ENCODE data around the gene ATP1A1. TPM values are rescaled to one million over a fixed set of nuclear protein-coding genes. Genes with fewer than 3 reads are reported as not detected.

Gene ATP1A1
- total RNA-seq, 4 donors from 2014 or later = 241 to 757 (median 415) TPM

GRCh38 chr1:116424438-116424837 is 51.4 kb downstream of the ATP1A1 start:
- TF ChIP-seq POLR2A (IDR thresholded peaks at IDR 0.05) (no peak), CTCF (IDR thresholded peaks at IDR 0.05) (no peak)
- 81 to 90% methylated on average over 5 of the region's 5 CpGs for WGBS, 2 donors
- no peak overlapping the region for H3K4me3 ChIP-seq (ENCODE audit: low read depth, poor library complexity, severe bottlenecking)
- DNase-seq (ENCODE audit: low spot score in 2 of 2) = peak in 1 of 2 donors; percentile 60
- intact Hi-C loops (cut with DNase I; ENCODE audit: low total_unique reads) = no loop called here

- TF ChIP-seq CTCF (IDR thresholded peaks at IDR 0.05) (no peak), POLR2A (IDR thresholded peaks at IDR 0.05) (no peak)
- WGBS, 2 donors = 68 to 82% methylated on average over 1 of the region's 1 CpG
- no peak overlapping the region for H3K4me3 ChIP-seq (ENCODE audit: low read depth, poor library complexity, severe bottlenecking)
- DNase-seq (ENCODE audit: low spot score in 2 of 2) = peak in 1 of 2 donors; percentile 29
- intact Hi-C loops (cut with DNase I; ENCODE audit: low total_unique reads) = no loop called here
Observed at GRCh38 chr1:116424863-116425262, 51.8 kb downstream of the ATP1A1 start.

GRCh38 chr1:116425987-116426386 is 52.9 kb downstream of the ATP1A1 start:
- no peak overlapping the region for H3K4me3 ChIP-seq (ENCODE audit: low read depth, poor library complexity, severe bottlenecking)
- no peak for TF ChIP-seq CTCF (IDR thresholded peaks at IDR 0.05)
- no peak for TF ChIP-seq POLR2A (IDR thresholded peaks at IDR 0.05)
- peak in 1 of 2 donors; percentile 37 for DNase-seq (ENCODE audit: low spot score in 2 of 2)
- 76 to 81% methylated on average over 5 of the region's 5 CpGs for WGBS, 2 donors
- intact Hi-C loops (cut with DNase I; ENCODE audit: low total_unique reads) = no loop called here

- no peak overlapping the region for H3K4me3 ChIP-seq (ENCODE audit: low read depth, poor library complexity, severe bottlenecking)
- 51 to 64% methylated on average over 9 of the region's 9 CpGs for WGBS, 2 donors
- intact Hi-C loops (cut with DNase I; ENCODE audit: low total_unique reads) = no loop called here
- TF ChIP-seq CTCF (IDR thresholded peaks at IDR 0.05) = no peak
- no peak for TF ChIP-seq POLR2A (IDR thresholded peaks at IDR 0.05)
- DNase-seq (ENCODE audit: low spot score in 2 of 2) = peak in 1 of 2 donors; percentile 68
Observed at GRCh38 chr1:116426401-116426800, 53.4 kb downstream of the ATP1A1 start.

- H3K4me3 ChIP-seq (ENCODE audit: low read depth, poor library complexity, severe bottlenecking) = no peak overlapping the region
- no peak for DNase-seq (ENCODE audit: low spot score in 2 of 2)
- 80 to 81% methylated on average over 6 of the region's 6 CpGs for WGBS, 2 donors
- no peak for TF ChIP-seq CTCF (IDR thresholded peaks at IDR 0.05)
- TF ChIP-seq POLR2A (IDR thresholded peaks at IDR 0.05) = no peak
- intact Hi-C loops (cut with DNase I; ENCODE audit: low total_unique reads) = no loop called here
Observed at GRCh38 chr1:116428576-116428975, 55.5 kb downstream of the ATP1A1 start.

GRCh38 chr1:116429821-116430374 is 56.9 kb downstream of the ATP1A1 start:
- TF ChIP-seq POLR2A (IDR thresholded peaks at IDR 0.05) (no peak), CTCF (IDR thresholded peaks at IDR 0.05) (no peak)
- no peak overlapping the region for H3K4me3 ChIP-seq (ENCODE audit: low read depth, poor library complexity, severe bottlenecking)
- WGBS, 2 donors = 87 to 97% methylated on average over 2 of the region's 2 CpGs
- intact Hi-C loops (cut with DNase I; ENCODE audit: low total_unique reads) = no loop called here
- DNase-seq (ENCODE audit: low spot score in 2 of 2) = no peak

All from lower leg skin (tissue), 4 donors.